ENCODE measurements around the gene HNF4A. TPM values are rescaled to one million over a fixed set of nuclear protein-coding genes. Genes with fewer than 3 reads are reported as not detected.
A peak's percentile ranks its signal among the peaks of the same experiment; 100 is the strongest.
"Not testable (repeated sequence)": the region's sequence is repeated elsewhere in the genome, so short reads cannot be mapped to it uniquely, and the experiment has no call there.

Gene HNF4A
- total RNA-seq, 1 donor from 2014 or later = not detected

GRCh38 chr20:44470327-44470726 lies 114.8 kb downstream of the HNF4A start:
- TF ChIP-seq CTCF (conservative IDR thresholded peaks at IDR 0.05; ENCODE audit: low read depth, low read length) = no peak
- no peak overlapping the region for H3K4me3 ChIP-seq (ENCODE audit: low read depth, low read length)
- no peak for DNase-seq (ENCODE audit: low read depth)

- DNase-seq (ENCODE audit: low read depth) = no peak
- no peak overlapping the region for H3K4me3 ChIP-seq (ENCODE audit: low read depth, low read length)
- TF ChIP-seq CTCF (conservative IDR thresholded peaks at IDR 0.05; ENCODE audit: low read depth, low read length) = peak; percentile 79
Measured at GRCh38 chr20:44471481-44471882, 116.0 kb downstream of the HNF4A start.

- DNase-seq (ENCODE audit: low read depth); H3K4me3 ChIP-seq (ENCODE audit: low read depth, low read length): not testable (repeated sequence)
Measured at GRCh38 chr20:44472283-44472682, 116.8 kb downstream of the HNF4A start.

- no peak for TF ChIP-seq CTCF (conservative IDR thresholded peaks at IDR 0.05; ENCODE audit: low read depth, low read length)
- no peak for DNase-seq (ENCODE audit: low read depth)
- peak overlapping the region; percentile 90 for H3K4me3 ChIP-seq (ENCODE audit: low read depth, low read length)
Measured at GRCh38 chr20:44475372-44475693, 119.8 kb downstream of the HNF4A start.

GRCh38 chr20:44475694-44476560 lies 120.4 kb downstream of the HNF4A start, which contains the start of gene TTPAL:
TTPAL (plus strand) TSS chr20:44475874; CDS start chr20:44480000, 4,126 bp downstream.
- TF ChIP-seq CTCF (conservative IDR thresholded peaks at IDR 0.05; ENCODE audit: low read depth, low read length) = peak; percentile 42
- peak within 1 kb of the TSS; percentile 90 for H3K4me3 ChIP-seq (ENCODE audit: low read depth, low read length)
- DNase-seq (ENCODE audit: low read depth) = no peak

GRCh38 chr20:44477151-44477550 lies 121.7 kb downstream of the HNF4A start:
- DNase-seq (ENCODE audit: low read depth) = no peak
- no peak overlapping the region for H3K4me3 ChIP-seq (ENCODE audit: low read depth, low read length)
- no peak for TF ChIP-seq CTCF (conservative IDR thresholded peaks at IDR 0.05; ENCODE audit: low read depth, low read length)

- no peak overlapping the region for H3K4me3 ChIP-seq (ENCODE audit: low read depth, low read length)
- TF ChIP-seq CTCF (conservative IDR thresholded peaks at IDR 0.05; ENCODE audit: low read depth, low read length) = no peak
- no peak for DNase-seq (ENCODE audit: low read depth)
Measured at GRCh38 chr20:44478206-44478605, 122.7 kb downstream of the HNF4A start.

All from epithelial cell of proximal tubule (primary cell).